Calu3 (cell line): ENCODE results near the gene ZNF750. TPM values are rescaled to one million over a fixed set of nuclear protein-coding genes. Genes with fewer than 3 reads are reported as not detected.

Experiments used
- BruUV-seq: library from RNA; stranded (reverse); fragments of 400-500 nt; replicated peaks from 2 replicates; lab custom pipeline; 2021; lab: Mats Ljungman, UMichigan
- CTCF ChIA-PET: fragments of 300-600 bp; sonication (Branson Sonifier 250); formaldehyde crosslinking; loops from one replicate; lab custom pipeline; 2022; ENCODE audit warnings: antibody characterized with exemption; lab: Charles Lee
- DNase-seq: peaks from one replicate; pipeline ENCODE4 v3.0.0; 2022
- H3K27ac Mint-ChIP-seq: one replicate; pipeline ENCODE4 v1.8.0; 2022; ENCODE audit warnings: mixed read lengths; ENCODE audit not compliant: unreplicated experiment
- H3K27me3 Mint-ChIP-seq: one replicate; pipeline ENCODE4 v1.8.0; 2022; ENCODE audit warnings: mixed read lengths; ENCODE audit not compliant: unreplicated experiment
- H3K36me3 Mint-ChIP-seq: one replicate; pipeline ENCODE4 v1.8.0; 2022; ENCODE audit warnings: mild to moderate bottlenecking, moderate library complexity, mixed read lengths; ENCODE audit not compliant: insufficient read depth, unreplicated experiment
- H3K4me1 Mint-ChIP-seq: one replicate; pipeline ENCODE4 v1.8.0; 2022; ENCODE audit warnings: mild to moderate bottlenecking, low read depth, mixed read lengths; ENCODE audit not compliant: unreplicated experiment
- H3K4me3 Mint-ChIP-seq: one replicate; pipeline ENCODE4 v1.8.0; 2022; ENCODE audit warnings: mild to moderate bottlenecking, low read depth, moderate library complexity, mixed read lengths; ENCODE audit not compliant: unreplicated experiment
- H3K9me3 Mint-ChIP-seq: one replicate; pipeline ENCODE4 v1.8.0; 2022; ENCODE audit warnings: low read depth, mixed read lengths; ENCODE audit not compliant: unreplicated experiment
- CTCF ChIP-seq: fragments of 200-600 bp; IDR thresholded peaks from one replicate; pipeline ENCODE4 v1.8.0; 2022; ENCODE audit warnings: antibody characterized with exemption; ENCODE audit not compliant: unreplicated experiment
- intact Hi-C: fragments of 100-400 bp; cut with micrococcal nuclease; formaldehyde crosslinking; loops from one replicate; pipeline ENCODE4 v1.10.0; 2022; ENCODE audit not compliant: unreplicated experiment
- total RNA-seq: library from RNA; stranded (reverse); gene quantifications from 2 replicates; pipeline ENCODE4 v1.2.3, GENCODE V29; 2022

ZNF750 gene
- total RNA-seq, 1 experiment from 2014 or later, result not detected

GRCh38 chr17:82874011-82874835, 34.4 kb upstream of the ZNF750 start:
- Mint-ChIP-seq H3K4me3 (no peak overlapping the region), H3K36me3 (peaks cover 19% of the 10 kb centered on the region), H3K27me3 (no peaks in the 10 kb centered on the region), H3K27ac (no peak overlapping the region), H3K9me3 (no peaks in the 10 kb centered on the region), H3K4me1 (peaks cover 12% of the 10 kb centered on the region)
- TF ChIP-seq CTCF, result no peak
- peak; percentile 53 for DNase-seq
- BruUV-seq, result no TSS peak
- CTCF ChIA-PET, result no interaction called here
- intact Hi-C loops, result no loop called here

- no peaks in the 10 kb centered on the region for H3K27me3 Mint-ChIP-seq
- no peak overlapping the region for H3K27ac Mint-ChIP-seq
- no TSS peak for BruUV-seq
- DNase-seq, result no peak
- no peak overlapping the region for H3K4me3 Mint-ChIP-seq
- no peaks in the 10 kb centered on the region for H3K9me3 Mint-ChIP-seq
- peaks cover 12% of the 10 kb centered on the region for H3K4me1 Mint-ChIP-seq
- CTCF ChIA-PET, result no interaction called here
- intact Hi-C loops, result no loop called here
- no peak for TF ChIP-seq CTCF
- peaks cover 19% of the 10 kb centered on the region for H3K36me3 Mint-ChIP-seq
Observed at GRCh38 chr17:82873521-82873920, 33.7 kb upstream of the ZNF750 start.

- Mint-ChIP-seq H3K9me3 (no peaks in the 10 kb centered on the region), H3K27me3 (no peaks in the 10 kb centered on the region), H3K27ac (no peak overlapping the region), H3K36me3 (peaks cover 19% of the 10 kb centered on the region), H3K4me1 (peaks cover 12% of the 10 kb centered on the region), H3K4me3 (no peak overlapping the region)
- no peak for DNase-seq
- no peak for TF ChIP-seq CTCF
- CTCF ChIA-PET, result no interaction called here
- intact Hi-C loops, result no loop called here
- no TSS peak for BruUV-seq
Observed at GRCh38 chr17:82872591-82873520, 33.0 kb upstream of the ZNF750 start.

- no peak overlapping the region for H3K4me3 Mint-ChIP-seq
- no TSS peak for BruUV-seq
- H3K27ac Mint-ChIP-seq, result no peak overlapping the region
- peaks cover 19% of the 10 kb centered on the region for H3K36me3 Mint-ChIP-seq
- H3K9me3 Mint-ChIP-seq, result no peaks in the 10 kb centered on the region
- no peak for TF ChIP-seq CTCF
- DNase-seq, result no peak
- intact Hi-C loops, result no loop called here
- H3K4me1 Mint-ChIP-seq, result peaks cover 12% of the 10 kb centered on the region
- CTCF ChIA-PET, result no interaction called here
- H3K27me3 Mint-ChIP-seq, result no peaks in the 10 kb centered on the region
Observed at GRCh38 chr17:82871776-82872561, 32.1 kb upstream of the ZNF750 start.
